HEK293 (cell line): ENCODE measurements around the gene CEP72.
A peak's percentile ranks its signal among the peaks of the same experiment; 100 is the strongest.

Source experiments
- BCL11B ChIP-seq: fragments of 450-650 bp; formaldehyde crosslinking; IDR thresholded peaks from 2 replicates; pipeline ENCODE4 v1.5.1; 2016; ENCODE audit warnings: low read depth, missing biosample characterization, missing genetic modification characterization
- KLF1 ChIP-seq: fragments of 450-650 bp; formaldehyde crosslinking; IDR thresholded peaks from 2 replicates; pipeline ENCODE4 v1.5.1; 2016; ENCODE audit warnings: missing biosample characterization, missing genetic modification characterization
- KLF9 ChIP-seq: fragments of 450-650 bp; formaldehyde crosslinking; IDR thresholded peaks from 2 replicates; pipeline ENCODE4 v1.5.1; 2016; ENCODE audit warnings: missing biosample characterization, missing genetic modification characterization, low read depth
- PRDM1 ChIP-seq: fragments of 450-650 bp; formaldehyde crosslinking; IDR thresholded peaks from 2 replicates; pipeline ENCODE4; 2016; ENCODE audit warnings: missing biosample characterization, missing genetic modification characterization
- SETDB1 ChIP-seq: IDR thresholded peaks from one replicate; pipeline ENCODE4 v1.6.1; 2017; ENCODE audit warnings: mild to moderate bottlenecking, low read length, moderate library complexity, mixed read lengths; ENCODE audit not compliant: insufficient read length
- YY2 ChIP-seq: fragments of 450-650 bp; formaldehyde crosslinking; IDR thresholded peaks from 2 replicates; pipeline ENCODE4 v1.5.1; 2016; ENCODE audit warnings: missing biosample characterization, missing genetic modification characterization
- ZBTB11 ChIP-seq: fragments of 450-650 bp; formaldehyde crosslinking; conservative IDR thresholded peaks from 2 replicates; pipeline ENCODE4 v1.5.1; 2016; ENCODE audit warnings: low read depth, missing biosample characterization, missing genetic modification characterization
- ZBTB26 ChIP-seq: fragments of 450-650 bp; formaldehyde crosslinking; optimal IDR thresholded peaks from 2 replicates; pipeline ENCODE3; 2016; ENCODE audit warnings: missing biosample characterization, mild to moderate bottlenecking, missing genetic modification characterization
- ZBTB48 ChIP-seq: fragments of 450-650 bp; formaldehyde crosslinking; IDR thresholded peaks from 2 replicates; pipeline ENCODE4 v1.5.1; 2016; ENCODE audit warnings: missing biosample characterization, missing genetic modification characterization
- ZFP3 ChIP-seq: fragments of 450-650 bp; formaldehyde crosslinking; IDR thresholded peaks from 2 replicates; pipeline ENCODE4 v1.5.1; 2016; ENCODE audit warnings: low read depth, missing biosample characterization, missing genetic modification characterization
- ZFP37 ChIP-seq: fragments of 450-650 bp; formaldehyde crosslinking; IDR thresholded peaks from 2 replicates; pipeline ENCODE4 v1.5.1; 2016; ENCODE audit warnings: missing biosample characterization, missing genetic modification characterization
- ZNF10 ChIP-seq: fragments of 450-650 bp; formaldehyde crosslinking; IDR thresholded peaks from 2 replicates; pipeline ENCODE4 v1.5.1; 2017; ENCODE audit warnings: missing biosample characterization, missing genetic modification characterization
- ZNF211 ChIP-seq: fragments of 450-650 bp; formaldehyde crosslinking; IDR thresholded peaks from 2 replicates; pipeline ENCODE4 v1.5.1; 2016; ENCODE audit warnings: low read depth, missing biosample characterization, missing genetic modification characterization
- ZNF274 ChIP-seq, 2 experiments: fragments of 200-500 bp in 1 of 2; fragments of 450-650 bp in 1 of 2; sonication (Bioruptor generic) in 1 of 2; formaldehyde crosslinking in 1 of 2; IDR thresholded peaks; 2 replicates each; pipeline versions ENCODE4 v1.5.1 to v1.6.1; 2014 to 2016; ENCODE audit warnings: borderline replicate concordance in 1 of 2, inconsistent platforms in 1 of 2, low read length in 1 of 2, missing biosample characterization in 1 of 2, missing genetic modification characterization in 1 of 2
- ZNF544 ChIP-seq: fragments of 450-650 bp; formaldehyde crosslinking; IDR thresholded peaks from 2 replicates; pipeline ENCODE4 v1.5.0; 2017; ENCODE audit warnings: missing biosample characterization, missing genetic modification characterization
- ZNF561 ChIP-seq: fragments of 450-650 bp; IDR thresholded peaks from 2 replicates; pipeline ENCODE4 v1.5.1; 2018; ENCODE audit warnings: missing biosample characterization, missing genetic modification characterization, borderline replicate concordance
- ZNF571 ChIP-seq: fragments of 450-650 bp; formaldehyde crosslinking; IDR thresholded peaks from 2 replicates; pipeline ENCODE4 v1.5.0; 2017; ENCODE audit warnings: missing biosample characterization, missing genetic modification characterization
- ZNF626 ChIP-seq: fragments of 450-650 bp; sonication (Bioruptor Pico); formaldehyde crosslinking; IDR thresholded peaks from 2 replicates; pipeline ENCODE4 v1.5.1; 2018; ENCODE audit warnings: missing biosample characterization, missing genetic modification characterization, inconsistent platforms
- ZNF747 ChIP-seq: fragments of 450-650 bp; formaldehyde crosslinking; IDR thresholded peaks from 2 replicates; pipeline ENCODE4 v1.5.1; 2016; ENCODE audit warnings: missing biosample characterization, missing genetic modification characterization
- ZNF776 ChIP-seq: fragments of 450-650 bp; formaldehyde crosslinking; IDR thresholded peaks from 2 replicates; pipeline ENCODE4 v1.5.0; 2017; ENCODE audit warnings: missing biosample characterization, missing genetic modification characterization, borderline replicate concordance
- ZSCAN30 ChIP-seq: fragments of 450-650 bp; IDR thresholded peaks from 2 replicates; pipeline ENCODE4 v1.5.1; 2018; ENCODE audit warnings: missing biosample characterization, mild to moderate bottlenecking, missing genetic modification characterization, moderate library complexity
- TF ChIP-seq, protein P1 (sequence below): fragments of 450-650 bp; formaldehyde crosslinking; IDR thresholded peaks from 2 replicates; pipeline ENCODE4 v1.5.1; 2016; ENCODE audit warnings: missing biosample characterization, missing genetic modification characterization
- TF ChIP-seq, protein P2 (sequence below): fragments of 450-650 bp; formaldehyde crosslinking; conservative IDR thresholded peaks from 2 replicates; pipeline ENCODE4 v1.5.1; 2016; ENCODE audit warnings: low read depth, missing biosample characterization, missing genetic modification characterization
- TF ChIP-seq, protein P3 (sequence below): fragments of 450-650 bp; formaldehyde crosslinking; IDR thresholded peaks from 2 replicates; pipeline ENCODE4 v1.5.1; 2017; ENCODE audit warnings: missing biosample characterization, missing genetic modification characterization

The CEP72 gene

DNA sequence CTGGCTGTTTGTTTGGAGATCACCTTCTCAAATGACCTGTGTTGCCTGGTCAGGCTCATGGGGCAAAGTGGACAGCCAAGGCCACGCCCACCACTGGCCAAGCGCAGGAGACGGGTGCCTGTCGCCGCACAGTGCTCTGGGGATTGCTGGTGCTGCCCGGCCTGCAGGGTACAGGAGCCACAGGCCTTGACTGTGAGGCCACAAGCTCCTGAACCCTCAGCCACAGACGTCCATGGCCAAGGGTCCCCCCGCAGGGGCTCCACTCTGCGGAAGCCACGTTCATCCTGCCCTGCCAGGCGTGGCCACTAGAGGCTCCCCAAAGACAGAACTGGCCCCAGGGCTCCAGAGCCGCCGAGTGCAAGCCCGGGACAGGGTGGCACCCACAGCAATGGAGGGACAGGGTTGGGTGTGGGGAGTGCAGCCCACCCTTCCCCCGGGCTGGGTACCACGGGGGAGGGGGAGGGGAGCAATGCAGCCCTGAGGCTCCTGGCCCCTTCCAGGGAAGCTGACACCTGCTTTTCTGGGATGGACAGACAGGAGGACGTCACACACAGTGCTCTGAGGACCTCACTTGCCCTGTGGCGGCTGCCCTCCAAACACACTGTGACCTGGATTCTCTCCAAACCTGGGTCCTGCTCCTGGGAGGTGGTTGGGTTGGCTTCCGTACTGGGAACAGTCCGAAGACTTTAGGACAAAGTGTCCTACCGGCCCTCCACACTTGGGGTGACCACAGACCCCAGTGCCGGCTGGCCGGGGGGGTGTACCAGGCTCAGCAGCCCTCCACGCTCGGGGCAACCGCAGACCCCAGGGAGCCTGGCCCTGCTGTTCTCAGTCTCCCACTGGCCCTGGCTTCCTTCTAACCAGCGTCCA is 59.6 kb downstream of the CEP72 start (continued):
- TF ChIP-seq, protein P1, sequence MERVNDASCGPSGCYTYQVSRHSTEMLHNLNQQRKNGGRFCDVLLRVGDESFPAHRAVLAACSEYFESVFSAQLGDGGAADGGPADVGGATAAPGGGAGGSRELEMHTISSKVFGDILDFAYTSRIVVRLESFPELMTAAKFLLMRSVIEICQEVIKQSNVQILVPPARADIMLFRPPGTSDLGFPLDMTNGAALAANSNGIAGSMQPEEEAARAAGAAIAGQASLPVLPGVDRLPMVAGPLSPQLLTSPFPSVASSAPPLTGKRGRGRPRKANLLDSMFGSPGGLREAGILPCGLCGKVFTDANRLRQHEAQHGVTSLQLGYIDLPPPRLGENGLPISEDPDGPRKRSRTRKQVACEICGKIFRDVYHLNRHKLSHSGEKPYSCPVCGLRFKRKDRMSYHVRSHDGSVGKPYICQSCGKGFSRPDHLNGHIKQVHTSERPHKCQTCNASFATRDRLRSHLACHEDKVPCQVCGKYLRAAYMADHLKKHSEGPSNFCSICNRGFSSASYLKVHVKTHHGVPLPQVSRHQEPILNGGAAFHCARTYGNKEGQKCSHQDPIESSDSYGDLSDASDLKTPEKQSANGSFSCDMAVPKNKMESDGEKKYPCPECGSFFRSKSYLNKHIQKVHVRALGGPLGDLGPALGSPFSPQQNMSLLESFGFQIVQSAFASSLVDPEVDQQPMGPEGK (tag by site-specific recombination): peak; percentile 80
- TF ChIP-seq ZNF274 (IDR thresholded peaks at IDR 0.05; ENCODE audit: low read length) (no peak), ZNF274 (tag by site-specific recombination; IDR thresholded peaks at IDR 0.05; ENCODE audit: borderline replicate concordance) (no peak), KLF9 (tag by site-specific recombination) (peak; percentile 94), ZFP37 (tag by site-specific recombination) (peak; percentile 70; the same call in 1 of the 2 replicates), ZNF776 (tag by site-specific recombination) (no peak), ZNF626 (tag by site-specific recombination) (no peak), ZBTB48 (0 out of 2 replicates have a peak, but pooled peaks have one; percentile 16), ZNF747 (tag by site-specific recombination) (no peak), ZFP3 (tag by site-specific recombination) (no peak), BCL11B (tag by site-specific recombination) (peak; percentile 30; the same call in 1 of the 2 replicates), ZNF561 (tag by site-specific recombination) (peak; percentile 80; the same call in 1 of the 2 replicates), ZNF211 (tag by site-specific recombination) (no peak), ZNF10 (tag by site-specific recombination) (no peak), ZNF544 (tag by site-specific recombination) (no peak), KLF1 (peak; percentile 96), ZBTB26 (peak; percentile 16), SETDB1 (no peak), ZNF571 (no peak), YY2 (no peak), ZBTB11 (tag by site-specific recombination) (no peak), PRDM1 (tag by site-specific recombination) (no peak), ZSCAN30 (tag by site-specific recombination) (peak; percentile 57; the same call in 1 of the 2 replicates)
- TF ChIP-seq, protein P2, sequence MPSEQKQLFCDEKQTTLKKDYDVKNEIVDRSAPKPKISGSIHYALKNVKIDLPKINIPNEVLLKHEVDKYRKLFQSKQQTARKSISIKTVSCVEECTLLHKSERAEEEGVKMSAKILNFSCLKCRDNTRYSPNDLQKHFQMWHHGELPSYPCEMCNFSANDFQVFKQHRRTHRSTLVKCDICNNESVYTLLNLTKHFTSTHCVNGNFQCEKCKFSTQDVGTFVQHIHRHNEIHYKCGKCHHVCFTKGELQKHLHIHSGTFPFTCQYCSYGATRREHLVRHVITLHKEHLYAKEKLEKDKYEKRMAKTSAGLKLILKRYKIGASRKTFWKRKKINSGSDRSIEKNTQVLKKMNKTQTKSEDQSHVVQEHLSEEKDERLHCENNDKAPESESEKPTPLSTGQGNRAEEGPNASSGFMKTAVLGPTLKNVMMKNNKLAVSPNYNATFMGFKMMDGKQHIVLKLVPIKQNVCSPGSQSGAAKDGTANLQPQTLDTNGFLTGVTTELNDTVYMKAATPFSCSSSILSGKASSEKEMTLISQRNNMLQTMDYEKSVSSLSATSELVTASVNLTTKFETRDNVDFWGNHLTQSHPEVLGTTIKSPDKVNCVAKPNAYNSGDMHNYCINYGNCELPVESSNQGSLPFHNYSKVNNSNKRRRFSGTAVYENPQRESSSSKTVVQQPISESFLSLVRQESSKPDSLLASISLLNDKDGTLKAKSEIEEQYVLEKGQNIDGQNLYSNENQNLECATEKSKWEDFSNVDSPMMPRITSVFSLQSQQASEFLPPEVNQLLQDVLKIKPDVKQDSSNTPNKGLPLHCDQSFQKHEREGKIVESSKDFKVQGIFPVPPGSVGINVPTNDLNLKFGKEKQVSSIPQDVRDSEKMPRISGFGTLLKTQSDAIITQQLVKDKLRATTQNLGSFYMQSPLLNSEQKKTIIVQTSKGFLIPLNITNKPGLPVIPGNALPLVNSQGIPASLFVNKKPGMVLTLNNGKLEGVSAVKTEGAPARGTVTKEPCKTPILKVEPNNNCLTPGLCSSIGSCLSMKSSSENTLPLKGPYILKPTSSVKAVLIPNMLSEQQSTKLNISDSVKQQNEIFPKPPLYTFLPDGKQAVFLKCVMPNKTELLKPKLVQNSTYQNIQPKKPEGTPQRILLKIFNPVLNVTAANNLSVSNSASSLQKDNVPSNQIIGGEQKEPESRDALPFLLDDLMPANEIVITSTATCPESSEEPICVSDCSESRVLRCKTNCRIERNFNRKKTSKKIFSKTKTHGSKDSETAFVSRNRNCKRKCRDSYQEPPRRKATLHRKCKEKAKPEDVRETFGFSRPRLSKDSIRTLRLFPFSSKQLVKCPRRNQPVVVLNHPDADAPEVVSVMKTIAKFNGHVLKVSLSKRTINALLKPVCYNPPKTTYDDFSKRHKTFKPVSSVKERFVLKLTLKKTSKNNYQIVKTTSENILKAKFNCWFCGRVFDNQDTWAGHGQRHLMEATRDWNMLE (tag by site-specific recombination): no peak
- TF ChIP-seq, protein P3, sequence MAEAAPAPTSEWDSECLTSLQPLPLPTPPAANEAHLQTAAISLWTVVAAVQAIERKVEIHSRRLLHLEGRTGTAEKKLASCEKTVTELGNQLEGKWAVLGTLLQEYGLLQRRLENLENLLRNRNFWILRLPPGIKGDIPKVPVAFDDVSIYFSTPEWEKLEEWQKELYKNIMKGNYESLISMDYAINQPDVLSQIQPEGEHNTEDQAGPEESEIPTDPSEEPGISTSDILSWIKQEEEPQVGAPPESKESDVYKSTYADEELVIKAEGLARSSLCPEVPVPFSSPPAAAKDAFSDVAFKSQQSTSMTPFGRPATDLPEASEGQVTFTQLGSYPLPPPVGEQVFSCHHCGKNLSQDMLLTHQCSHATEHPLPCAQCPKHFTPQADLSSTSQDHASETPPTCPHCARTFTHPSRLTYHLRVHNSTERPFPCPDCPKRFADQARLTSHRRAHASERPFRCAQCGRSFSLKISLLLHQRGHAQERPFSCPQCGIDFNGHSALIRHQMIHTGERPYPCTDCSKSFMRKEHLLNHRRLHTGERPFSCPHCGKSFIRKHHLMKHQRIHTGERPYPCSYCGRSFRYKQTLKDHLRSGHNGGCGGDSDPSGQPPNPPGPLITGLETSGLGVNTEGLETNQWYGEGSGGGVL (tag by site-specific recombination): no peak
